ENCODE results near the gene LCOR.

The LCOR gene

DNA sequence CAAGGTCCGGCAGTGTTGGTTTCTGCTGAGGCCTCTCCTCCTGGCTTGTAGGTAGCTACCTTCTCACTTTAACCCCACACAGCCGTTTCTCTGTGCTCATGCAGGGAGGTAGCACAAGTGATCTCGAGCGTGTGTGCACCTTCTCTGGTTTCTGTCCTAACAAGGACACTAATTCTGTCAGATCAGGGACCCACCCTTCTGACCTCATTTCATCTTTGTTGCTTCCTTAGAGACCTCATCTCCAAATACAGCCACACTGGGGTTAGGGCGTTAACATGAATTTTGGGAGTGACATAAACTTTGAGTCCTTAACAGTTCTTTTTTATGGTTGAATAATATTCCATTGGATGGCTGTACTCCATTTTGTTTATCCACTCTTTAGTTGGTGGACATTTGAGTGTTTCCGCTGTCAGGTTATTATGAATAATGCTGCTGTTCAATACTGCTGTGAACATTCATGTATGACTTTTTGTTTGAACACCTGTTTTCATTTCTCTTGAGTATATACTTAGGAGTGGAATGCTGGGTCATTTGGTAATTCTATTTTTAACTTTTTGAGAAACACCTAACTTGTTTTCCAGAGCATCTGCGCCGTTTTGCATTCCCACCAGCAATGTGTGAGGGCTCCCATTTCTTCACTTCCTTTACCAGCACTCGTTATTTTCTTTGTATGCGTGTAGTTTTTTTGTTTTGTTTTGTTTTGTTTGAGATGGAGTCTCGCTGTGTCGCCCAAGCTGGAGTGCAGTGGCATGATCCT lies 57.5 kb downstream of the LCOR start:
- no peak for DNase-seq (ENCODE audit: low spot score)

DNA sequence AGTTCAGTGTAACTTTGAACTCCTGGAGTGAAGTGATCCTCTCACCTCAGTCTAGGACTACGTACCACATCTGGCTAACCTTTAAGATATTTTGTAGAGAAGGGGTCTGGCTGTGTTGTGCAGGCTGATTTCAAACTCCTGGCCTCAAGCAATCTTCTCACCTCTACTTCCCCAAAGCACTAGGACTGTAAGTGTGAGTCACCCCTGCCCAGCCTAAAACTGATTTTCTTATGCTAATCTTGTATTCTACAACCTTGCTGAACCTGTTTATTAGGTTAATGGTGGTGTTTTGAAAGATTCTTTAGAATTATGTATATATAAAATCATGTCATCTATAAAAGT lies 58.0 kb downstream of the LCOR start:
- no peak for DNase-seq (ENCODE audit: low spot score)

DNA sequence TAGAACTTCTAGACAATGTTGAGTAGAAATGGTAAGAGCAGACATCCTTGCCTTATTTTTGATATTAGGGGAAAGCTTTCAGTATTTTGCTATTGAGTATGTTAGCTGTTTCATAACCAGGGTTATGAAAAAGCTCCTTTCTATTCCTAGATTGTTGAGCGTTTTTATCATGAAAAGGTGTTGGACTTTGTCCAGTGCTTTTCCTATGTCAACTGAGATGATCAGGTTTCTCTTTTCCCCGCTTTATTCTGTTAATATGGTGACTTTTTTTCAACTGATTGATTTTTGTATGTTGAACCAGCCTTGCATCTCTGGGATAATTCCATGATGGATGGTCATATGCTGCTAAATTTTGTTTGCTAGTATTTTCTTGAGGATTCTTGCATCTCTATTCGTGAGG lies 58.5 kb downstream of the LCOR start:
- no peak for DNase-seq (ENCODE audit: low spot score)

DNA sequence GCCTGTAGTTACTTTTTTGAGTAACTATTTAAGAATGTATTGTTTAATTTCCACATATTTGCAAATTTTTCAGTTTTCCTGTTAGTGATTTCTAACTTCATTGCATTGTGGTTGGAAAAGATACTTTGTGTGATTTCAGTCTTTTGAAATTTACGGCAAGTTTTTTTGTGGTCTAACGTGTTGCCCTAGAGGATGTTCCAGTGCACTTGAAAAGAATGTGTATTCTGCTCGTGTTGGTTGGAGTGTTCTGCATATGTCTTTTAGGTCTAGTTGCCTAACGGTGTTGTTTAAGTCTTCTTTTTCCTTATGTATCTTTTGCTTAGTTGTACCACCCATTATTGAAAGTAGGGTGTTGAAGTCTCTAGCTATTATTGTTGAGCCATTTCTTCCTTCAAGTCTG lies 59.7 kb downstream of the LCOR start:
- DNase-seq (ENCODE audit: low spot score): no peak

DNA sequence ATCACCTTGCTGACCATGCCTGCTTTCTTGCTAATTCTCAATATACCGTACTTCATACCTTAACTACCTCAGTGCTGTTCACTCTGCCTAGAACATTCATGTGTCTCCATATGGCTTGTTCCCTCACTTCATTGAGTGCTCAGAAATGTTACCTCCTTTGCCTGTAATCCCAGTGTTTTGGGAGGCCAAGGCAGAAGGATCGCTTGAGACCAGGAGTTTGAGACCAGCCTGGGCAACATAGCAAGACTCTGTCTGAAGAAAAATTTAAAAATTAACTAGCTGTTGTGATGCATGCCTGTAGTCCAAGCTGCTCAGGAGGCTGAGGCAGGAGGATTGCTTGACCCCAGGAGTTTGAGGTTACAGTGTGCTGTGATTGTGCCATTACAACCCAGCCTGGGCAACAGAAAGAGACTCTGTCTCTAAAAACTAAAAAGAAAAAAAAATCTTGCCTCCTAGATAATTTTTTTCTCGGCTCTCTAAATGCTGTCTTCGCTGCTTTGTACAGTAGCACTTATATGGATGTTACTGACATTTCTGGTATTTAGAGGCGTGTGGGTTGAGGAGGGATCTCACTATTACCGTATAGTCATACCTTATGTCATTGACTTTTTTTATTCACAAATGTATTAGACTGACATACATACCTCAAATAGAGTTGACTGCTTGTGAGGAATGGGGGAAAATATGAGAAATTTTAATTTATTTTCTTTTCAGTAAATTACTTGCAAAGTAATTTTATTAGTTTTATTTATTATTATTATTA lies 63.7 kb downstream of the LCOR start:
- no peak for DNase-seq (ENCODE audit: low spot score)

DNA sequence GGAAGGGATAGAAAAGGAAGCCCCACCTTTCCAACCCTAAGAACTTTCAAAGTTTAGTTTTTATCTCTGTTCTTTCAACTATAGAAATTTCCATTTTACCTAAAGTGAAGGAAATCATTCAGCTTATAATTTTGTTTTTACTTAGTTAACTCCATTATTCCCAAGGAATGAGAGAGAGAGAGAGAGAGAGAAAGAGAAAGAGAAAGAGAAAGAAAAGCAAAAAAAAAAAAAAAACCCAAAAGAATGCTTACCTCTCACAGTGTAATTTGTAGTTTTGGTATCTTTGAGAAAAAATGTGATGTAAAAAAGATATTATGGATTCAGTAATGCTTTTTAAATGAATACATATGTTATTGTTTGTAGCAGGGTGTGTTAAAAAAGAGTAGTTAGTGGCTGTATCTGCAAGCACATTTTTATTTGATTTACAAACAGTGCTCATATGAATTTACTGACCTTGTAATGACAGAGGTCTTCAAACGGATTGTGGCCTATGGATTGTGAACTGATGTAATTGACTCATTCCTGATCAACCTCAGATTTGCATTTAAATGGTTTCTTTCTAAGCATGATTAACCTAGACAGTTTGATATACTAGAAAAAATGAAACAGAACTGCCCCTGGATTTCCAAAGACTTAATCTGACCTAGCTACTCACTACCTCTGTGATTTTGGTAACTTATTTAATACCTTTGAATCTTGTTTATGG lies 64.9 kb downstream of the LCOR start:
- no peak for DNase-seq (ENCODE audit: low spot score)

DNA sequence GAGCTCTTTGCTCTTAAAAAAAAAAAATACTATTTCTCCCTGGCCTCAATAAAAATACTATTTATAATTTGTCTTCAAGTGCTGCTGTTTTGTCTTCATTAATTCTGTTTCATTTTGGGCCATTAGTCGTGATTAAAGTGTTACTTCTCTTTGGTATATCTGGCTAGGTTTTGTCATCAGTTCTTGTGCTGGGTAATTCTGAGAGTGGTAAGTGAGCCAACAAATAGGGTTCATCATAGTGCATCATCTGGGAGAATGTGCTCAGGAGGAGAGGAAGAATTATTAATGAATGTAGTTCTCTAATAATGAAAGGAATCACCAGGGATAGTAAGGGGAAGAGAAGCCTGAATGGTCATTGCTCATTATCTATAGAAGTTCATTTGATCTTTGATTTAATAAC lies 70.0 kb downstream of the LCOR start:
- no peak for DNase-seq (ENCODE audit: low spot score)

DNA sequence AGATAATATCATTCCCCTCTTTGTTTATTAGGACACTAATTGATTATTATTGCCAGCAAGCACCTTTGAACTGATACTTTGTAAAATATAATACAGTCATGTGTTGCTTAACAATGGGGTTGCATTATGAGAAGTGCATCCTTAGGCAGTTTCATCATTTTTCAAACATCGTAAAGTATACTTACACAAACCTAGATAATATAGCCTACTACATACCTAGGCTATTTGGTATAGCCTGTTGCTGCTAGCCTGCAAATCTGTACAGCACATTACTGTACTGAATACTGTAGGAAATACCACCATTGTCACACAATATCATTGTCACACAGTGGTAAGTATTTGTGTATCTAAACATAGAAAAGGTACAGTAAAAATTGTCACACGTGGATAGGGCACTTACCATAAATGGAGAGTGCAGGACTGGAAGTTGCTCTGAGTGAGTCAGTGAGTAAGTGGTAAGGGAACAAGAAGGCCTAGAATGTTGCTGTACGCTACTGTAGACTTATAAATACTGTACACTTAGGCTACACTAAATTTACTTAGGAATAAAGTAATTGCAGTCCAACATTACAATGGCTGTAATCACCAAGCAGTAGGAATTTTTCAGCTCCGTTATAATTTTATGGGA lies 70.7 kb downstream of the LCOR start:
- DNase-seq (ENCODE audit: low spot score): no peak

DNA sequence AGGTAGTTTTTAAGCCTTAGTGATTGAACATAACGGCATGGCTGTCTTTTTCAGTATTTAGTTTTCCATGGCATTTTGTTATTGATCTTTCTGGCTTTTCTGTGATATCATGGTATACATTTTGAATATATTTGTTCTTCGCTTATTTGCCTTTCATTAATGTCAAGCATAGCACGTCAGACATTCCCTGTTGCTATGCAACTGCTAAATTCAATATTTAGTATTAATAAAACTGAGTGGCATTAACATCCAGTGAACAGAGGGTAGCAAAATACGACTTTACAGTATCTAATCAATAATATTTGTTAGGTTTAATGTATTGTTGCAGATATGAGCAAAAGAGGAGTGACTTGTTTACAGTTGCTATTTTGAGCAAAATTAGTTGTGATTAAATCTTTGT lies 72.5 kb downstream of the LCOR start:
- no peak for DNase-seq (ENCODE audit: low spot score)

DNA sequence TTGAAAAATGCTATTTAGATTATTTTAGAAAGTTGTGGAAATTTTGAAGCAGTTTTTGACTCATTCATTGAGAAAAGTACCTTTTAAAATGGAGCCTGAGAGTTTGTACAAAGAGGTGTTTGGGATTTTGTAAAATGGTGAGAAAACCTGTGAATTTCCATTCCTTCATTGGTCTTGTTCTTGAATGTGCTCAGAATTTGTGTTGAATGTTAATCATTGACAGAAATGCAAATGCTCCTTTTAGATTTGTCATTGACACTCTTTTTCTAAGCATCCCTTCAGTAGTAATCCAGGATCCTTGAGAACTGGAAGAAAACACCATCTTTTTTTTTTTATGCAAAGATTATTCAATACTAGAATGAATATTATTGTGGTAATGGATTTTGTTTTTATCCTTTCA lies 74.8 kb downstream of the LCOR start:
- DNase-seq (ENCODE audit: low spot score): no peak

DNA sequence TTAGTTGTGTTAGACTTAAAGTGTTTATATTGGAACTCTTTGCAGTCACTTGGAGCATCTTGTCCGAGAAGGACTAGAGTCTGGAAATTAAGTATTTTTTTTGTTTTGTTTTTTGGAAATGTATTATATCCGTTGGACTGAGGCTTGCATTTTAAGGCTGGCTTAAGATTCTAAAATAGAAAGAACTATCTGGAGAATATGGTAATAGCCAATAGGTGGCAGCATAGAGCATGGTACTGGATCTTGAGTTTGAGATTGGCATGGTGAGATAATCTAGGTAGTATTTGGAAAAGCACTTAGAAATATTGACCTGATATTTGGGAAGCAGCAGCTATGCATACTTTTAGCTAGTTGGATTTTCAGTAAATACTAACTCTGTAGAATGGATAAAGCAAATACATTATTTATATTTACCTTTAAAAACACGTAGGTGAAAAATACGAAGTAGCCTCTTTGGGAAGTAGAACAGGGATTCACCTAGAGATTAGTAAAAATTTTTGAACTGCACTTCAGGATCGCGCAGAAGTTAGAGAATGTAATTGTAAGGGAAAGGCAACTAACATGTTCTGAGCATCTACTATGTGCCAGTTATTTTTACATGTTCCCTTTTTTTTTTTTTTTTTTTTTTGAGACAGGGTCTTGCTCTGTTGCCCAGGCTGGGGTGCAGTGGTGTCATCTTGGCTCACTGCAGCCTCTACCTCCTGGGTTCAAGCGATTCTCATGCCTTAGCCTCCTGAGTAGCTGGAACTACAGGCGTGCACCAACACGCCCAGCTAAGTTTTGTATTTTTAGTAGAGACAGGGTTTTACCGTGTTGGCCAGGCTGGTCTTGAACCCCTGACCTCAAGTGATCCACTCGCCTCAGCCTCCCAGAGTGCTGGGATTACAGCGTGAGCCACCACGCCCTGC lies 78.6 kb downstream of the LCOR start:
- peak; percentile 43 for DNase-seq (ENCODE audit: low spot score)

DNA sequence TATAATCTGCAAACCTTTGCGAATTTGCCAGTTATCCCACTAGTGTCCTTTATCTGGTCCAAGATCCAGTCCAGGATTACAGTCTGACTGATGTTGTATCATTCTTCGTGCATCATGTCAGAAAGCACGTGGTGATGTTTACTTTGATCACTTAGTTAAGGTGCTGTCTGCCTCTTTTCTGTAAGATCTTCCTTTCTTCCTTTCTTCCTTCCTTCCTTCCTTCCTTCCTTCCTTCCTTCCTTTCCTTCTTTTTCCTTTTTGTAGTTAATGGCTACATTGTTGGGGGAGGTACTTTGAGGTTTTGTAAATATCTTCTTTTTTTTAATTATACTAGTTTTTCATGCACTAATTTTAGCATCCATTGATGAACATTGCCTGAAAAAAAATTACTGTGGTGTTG lies 80.3 kb downstream of the LCOR start:
- DNase-seq (ENCODE audit: low spot score): no peak

DNA sequence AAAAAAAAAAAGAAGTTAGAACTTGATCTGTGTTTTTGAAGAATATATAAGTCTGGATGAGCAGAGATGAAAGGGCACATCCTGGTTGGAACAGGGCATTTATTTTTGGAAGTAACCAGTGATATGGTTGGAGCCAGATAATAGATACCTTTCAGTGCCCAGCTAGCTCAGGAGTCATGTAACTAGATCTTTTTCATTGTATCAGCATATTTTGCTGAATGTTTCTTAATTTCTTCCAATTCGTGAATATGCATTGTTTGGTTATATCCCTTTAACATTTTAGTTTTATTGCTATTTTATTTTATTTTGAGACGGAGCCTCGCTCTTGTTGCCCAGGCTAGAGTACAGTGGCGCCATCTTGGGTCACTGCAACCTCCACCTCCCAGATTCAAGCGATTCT lies 81.8 kb downstream of the LCOR start:
- DNase-seq (ENCODE audit: low spot score): no peak

DNA sequence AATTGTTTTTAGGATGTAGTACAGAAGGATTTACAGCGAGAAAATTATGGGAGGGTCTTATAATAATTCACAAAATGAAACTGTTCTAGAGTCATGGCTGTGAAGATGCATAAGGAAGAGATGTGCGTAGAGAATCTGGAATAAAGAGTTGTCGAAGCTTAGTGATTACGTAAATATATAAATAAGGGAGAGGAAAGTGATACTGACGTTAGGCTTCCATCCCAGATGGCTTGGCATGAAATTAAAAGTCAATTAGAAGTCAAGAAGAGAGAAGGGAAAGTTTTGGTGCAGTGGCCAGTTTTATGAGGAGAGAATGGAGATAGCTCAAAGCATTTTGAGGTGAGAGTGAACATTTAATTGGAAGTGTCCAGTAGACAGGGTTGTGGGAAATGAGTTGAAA lies 85.5 kb downstream of the LCOR start:
- no peak for DNase-seq (ENCODE audit: low spot score)

DNA sequence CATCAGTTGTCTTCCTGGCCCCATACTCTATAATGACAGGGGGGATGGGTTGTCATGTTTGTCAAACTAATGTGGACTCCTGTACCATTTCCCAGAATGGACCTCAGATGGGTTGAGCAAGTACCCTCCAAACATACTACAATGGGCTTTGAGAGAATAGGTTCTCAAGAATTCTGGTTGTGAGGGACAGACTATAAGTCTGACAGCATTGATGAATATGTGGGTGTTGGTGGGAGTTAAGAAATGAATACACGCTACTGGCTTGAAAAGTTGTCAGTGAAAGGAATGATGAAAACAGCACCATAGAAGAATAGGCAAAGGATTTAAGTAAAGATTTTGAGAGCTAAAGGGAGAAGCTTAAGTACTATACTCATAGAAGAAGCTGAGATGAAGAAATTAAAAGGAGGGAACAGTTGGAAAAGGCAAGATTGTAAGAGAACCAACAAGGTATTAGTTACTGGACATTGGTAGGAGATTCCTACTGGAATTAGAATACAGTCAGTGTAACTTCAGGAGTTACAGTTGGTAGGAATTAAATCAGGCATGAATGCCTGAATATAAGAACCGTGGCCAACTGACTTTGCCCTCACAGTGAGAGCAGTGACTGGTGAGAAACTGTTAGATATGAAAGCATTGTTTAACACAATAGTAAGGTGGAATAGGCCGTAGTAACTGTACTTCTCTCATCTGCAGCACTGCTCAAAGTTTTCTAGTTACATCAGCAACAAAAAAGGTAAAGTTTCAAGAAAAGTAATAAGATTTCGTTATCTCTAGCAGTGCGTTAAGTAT lies 86.3 kb downstream of the LCOR start:
- DNase-seq (ENCODE audit: low spot score): no peak

DNA sequence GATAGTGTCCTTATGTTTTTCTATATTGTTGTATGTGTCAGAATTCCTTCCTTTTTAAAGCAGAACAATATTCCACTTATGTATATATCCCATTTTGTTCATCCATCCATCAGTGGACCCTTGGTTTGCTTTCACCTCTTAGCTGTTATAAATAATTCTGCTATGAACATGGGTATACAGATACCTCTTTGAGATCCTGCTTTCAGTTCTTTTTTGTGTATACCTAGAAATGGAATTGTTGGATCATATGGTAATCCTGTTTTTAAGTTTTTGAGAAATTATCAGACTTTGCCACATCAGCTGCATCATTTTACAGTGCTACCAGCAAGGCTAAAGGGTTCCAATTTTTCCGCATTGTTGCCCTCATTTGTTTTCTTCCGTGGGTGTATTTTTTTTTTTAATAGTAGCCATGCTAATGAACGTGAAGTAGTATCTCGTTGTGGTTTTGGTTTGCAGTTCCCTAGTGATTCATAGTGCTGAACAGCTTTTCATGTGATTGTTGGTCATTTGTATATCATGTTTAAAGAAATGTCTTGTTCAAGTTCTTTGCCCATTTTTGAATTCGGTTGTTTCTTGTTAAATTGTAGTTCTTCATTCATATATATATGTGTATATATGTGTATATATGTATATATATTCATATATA lies 87.8 kb downstream of the LCOR start:
- DNase-seq (ENCODE audit: low spot score): no peak

DNA sequence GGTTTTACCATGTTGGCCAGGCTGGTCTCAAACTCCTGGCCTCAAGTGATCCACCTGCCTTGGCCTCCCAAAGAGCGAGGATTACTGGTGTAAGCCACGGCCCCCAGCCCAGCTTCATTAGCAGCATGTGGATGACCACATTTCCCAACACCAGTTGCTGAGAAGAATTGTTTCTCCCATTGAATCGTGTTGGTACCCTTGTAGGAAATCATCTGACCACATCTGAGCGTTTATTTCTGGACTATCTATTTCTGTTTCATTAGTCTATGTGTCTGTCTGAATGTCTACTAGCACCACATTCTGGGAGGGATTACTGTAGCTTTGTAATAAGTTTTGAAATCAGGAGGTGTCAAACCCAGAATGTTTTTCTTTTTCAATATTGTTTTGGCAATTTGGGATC lies 89.6 kb downstream of the LCOR start:
- no peak for DNase-seq (ENCODE audit: low spot score)

DNA sequence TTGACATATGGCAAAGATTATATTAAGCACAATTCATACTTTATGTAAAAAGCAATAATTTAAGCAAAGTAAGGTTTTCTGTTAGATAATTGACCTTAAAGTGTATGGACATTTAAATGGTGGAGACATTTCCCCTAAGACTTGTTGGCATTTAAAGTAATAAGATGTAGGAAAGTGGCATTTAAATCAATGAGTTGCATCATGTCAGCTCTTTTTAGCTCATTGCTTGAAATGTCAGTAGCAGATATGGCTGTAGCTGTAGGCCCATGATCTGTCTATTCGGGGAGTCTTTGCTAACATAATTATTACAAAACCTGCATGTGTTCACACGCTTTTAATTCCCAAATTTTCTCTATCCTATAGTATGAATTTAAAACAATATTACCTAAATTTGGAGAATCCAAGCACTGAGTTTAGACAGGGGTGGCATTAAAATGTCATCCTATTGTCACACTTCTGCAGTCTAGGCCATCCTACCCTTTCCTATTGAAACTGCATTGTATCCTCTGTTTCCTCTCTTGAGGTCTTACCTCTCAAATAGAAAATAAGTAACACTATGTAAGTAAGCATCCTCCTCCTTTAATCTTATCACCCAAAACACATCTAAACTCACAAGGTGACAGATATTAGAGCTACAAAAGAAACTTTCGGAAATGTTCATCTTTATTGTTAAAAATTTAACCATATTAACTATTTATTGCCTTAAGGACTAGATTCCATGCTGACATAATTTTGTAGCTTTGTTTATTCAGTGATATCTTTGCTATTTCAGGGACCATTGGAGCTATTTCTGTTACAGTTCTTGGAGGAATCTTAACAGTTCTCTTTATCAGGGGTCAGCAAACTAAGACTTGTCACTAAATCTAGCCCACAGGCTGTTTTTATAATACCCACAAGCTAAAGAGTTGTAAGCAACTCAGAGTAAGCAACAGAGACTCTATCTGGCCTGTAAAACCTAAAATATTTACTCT lies 91.2 kb downstream of the LCOR start:
- DNase-seq (ENCODE audit: low spot score): no peak

DNA sequence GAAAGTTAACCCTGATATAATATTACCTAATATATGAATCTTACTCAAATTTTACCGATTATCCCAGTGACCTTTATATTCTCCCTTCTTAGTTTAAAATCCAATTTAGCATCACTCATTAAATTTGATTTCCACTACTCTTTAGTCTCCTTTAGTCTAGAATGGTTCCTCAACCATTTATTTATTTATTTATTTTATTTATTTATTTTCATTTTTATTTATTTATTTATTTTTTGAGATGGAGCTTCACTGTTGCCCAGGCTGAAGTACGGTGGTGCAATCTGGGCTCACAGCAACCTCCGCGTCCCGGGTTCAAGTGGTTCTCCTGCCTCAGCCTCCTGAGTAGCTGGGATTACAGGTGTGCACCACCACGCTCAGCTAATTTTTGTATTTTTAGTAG lies 92.8 kb downstream of the LCOR start:
- no peak for DNase-seq (ENCODE audit: low spot score)

Data from SK-N-DZ (cell line).